RWPE2 (cell line): ENCODE measurements around the gene OMP.
A peak's percentile ranks its signal among the peaks of the same experiment; 100 is the strongest.

Experiments
- ATAC-seq: fragments of 200-7000 bp; cut with Tn5 transposase; 3 replicates; pipeline ENCODE4 v1.9.1; 2021; ENCODE audit warnings: low read depth
- DNase-seq: peaks from one replicate; pipeline ENCODE4 v3.0.0-alpha.2; 2020; ENCODE audit warnings: low spot score
- H3K27ac ChIP-seq: fragments of 450-650 bp; 2 replicates; pipeline ENCODE4 v1.5.1; 2017; ENCODE audit warnings: mild to moderate bottlenecking; ENCODE audit not compliant: poor library complexity, severe bottlenecking
- H3K27me3 ChIP-seq: fragments of 250-450 bp; sonication (Bioruptor Pico); 2 replicates; pipeline ENCODE4 v1.5.1; 2021; ENCODE audit warnings: mild to moderate bottlenecking, moderate library complexity; ENCODE audit not compliant: insufficient read depth, poor library complexity, severe bottlenecking
- H3K36me3 ChIP-seq: fragments of 250-450 bp; sonication (Bioruptor Pico); 2 replicates; pipeline ENCODE4 v1.5.1; 2020; ENCODE audit warnings: low read depth, mild to moderate bottlenecking, moderate library complexity
- H3K4me1 ChIP-seq: fragments of 250-450 bp; sonication (Bioruptor Pico); 2 replicates; pipeline ENCODE4 v1.5.1; 2021; ENCODE audit warnings: mild to moderate bottlenecking, moderate library complexity; ENCODE audit not compliant: insufficient read depth, poor library complexity, severe bottlenecking
- H3K4me3 ChIP-seq: fragments of 250-450 bp; sonication (Bioruptor Pico); 2 replicates; pipeline ENCODE4 v1.5.1; 2021; ENCODE audit warnings: mild to moderate bottlenecking, moderate library complexity; ENCODE audit not compliant: severe bottlenecking
- H3K9me3 ChIP-seq: fragments of 250-450 bp; sonication (Bioruptor Pico); 2 replicates; pipeline ENCODE4 v1.5.1; 2021; ENCODE audit warnings: mild to moderate bottlenecking, moderate library complexity; ENCODE audit not compliant: severe bottlenecking
- TF ChIP-seq, protein P1 (sequence below): fragments of 450-650 bp; IDR thresholded peaks from one replicate; pipeline ENCODE4 v1.5.1; 2017; ENCODE audit warnings: mild to moderate bottlenecking, moderate library complexity; ENCODE audit not compliant: poor library complexity, severe bottlenecking

OMP gene

DNA sequence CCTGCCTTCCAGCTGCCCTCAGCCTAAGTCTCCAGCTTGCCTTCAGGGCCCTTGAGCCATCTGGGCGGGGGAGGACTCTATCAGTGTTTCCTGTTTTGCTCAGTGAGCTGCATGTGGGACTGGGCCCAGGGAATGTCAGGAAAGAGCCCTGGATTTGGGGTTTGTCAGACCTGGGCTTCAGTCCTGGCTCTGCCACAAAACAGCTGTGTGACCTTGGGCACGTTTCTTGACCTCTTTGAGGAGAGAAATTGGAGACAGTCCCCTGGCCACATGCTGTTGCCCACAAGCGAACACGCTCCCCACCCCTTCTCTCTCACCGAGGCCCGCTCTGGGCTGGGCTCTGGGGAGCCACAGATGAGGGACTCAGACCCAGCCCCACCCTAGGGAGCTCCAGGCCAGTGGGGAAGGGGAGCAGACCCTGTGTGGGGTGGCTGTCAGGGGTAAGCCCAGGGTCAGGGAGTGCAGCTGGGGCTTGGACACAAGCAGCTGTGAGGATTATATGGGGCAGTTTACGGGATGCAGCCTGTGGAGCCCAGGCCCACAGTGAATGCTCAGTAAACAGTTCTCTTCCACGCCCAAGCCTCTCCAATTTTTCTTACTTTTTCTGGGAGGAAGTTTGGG is 37.7 kb downstream of the OMP start:
- Histone ChIP-seq H3K36me3 (no peaks in the 10 kb centered on the region), H3K9me3 (no peaks in the 10 kb centered on the region), H3K27ac (no peak overlapping the region), H3K4me1 (no peaks in the 10 kb centered on the region), H3K27me3 (no peaks in the 10 kb centered on the region), H3K4me3 (no peak overlapping the region)
- TF ChIP-seq, protein P1, sequence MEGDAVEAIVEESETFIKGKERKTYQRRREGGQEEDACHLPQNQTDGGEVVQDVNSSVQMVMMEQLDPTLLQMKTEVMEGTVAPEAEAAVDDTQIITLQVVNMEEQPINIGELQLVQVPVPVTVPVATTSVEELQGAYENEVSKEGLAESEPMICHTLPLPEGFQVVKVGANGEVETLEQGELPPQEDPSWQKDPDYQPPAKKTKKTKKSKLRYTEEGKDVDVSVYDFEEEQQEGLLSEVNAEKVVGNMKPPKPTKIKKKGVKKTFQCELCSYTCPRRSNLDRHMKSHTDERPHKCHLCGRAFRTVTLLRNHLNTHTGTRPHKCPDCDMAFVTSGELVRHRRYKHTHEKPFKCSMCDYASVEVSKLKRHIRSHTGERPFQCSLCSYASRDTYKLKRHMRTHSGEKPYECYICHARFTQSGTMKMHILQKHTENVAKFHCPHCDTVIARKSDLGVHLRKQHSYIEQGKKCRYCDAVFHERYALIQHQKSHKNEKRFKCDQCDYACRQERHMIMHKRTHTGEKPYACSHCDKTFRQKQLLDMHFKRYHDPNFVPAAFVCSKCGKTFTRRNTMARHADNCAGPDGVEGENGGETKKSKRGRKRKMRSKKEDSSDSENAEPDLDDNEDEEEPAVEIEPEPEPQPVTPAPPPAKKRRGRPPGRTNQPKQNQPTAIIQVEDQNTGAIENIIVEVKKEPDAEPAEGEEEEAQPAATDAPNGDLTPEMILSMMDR = no peak
- ATAC-seq (no peak), DNase-seq (no peak)

DNA sequence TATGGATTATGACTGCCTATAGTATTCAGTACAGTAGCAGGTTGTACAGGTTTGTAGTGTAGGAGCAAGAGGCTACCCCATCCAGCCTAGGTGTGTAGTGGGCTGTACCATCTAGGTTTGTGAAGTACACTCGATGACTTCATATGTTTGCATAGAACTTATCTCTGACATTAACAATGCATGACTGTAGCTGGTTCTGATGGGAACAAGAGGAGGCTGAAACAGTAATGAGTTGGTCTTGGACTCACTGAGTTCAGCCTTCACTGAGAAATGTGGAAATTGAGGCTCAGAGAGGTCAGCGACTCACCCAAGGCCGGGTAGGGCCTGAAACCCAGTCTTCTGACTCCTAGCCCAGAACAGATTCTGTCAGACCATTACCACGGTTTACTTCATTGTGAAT is 38.4 kb downstream of the OMP start:
- ATAC-seq (peak; percentile 56), DNase-seq (no peak)
- no peaks in the 10 kb centered on the region for H3K36me3 ChIP-seq

GRCh38 chr11:77141475-77141874 is 38.8 kb downstream of the OMP start:
- no peak for ATAC-seq
- TF ChIP-seq, protein P1 = no peak
- Histone ChIP-seq H3K4me3 (no peak overlapping the region), H3K36me3 (no peaks in the 10 kb centered on the region), H3K4me1 (no peaks in the 10 kb centered on the region), H3K9me3 (no peaks in the 10 kb centered on the region), H3K27me3 (no peaks in the 10 kb centered on the region), H3K27ac (no peak overlapping the region)
- DNase-seq = no peak

More for the DNA sequence above, 38.4 kb downstream of the OMP start:
- no peaks in the 10 kb centered on the region for H3K4me1 ChIP-seq
- no peaks in the 10 kb centered on the region for H3K9me3 ChIP-seq
- H3K27ac ChIP-seq = no peak overlapping the region
- TF ChIP-seq, protein P1 = no peak
- no peaks in the 10 kb centered on the region for H3K27me3 ChIP-seq
- no peak overlapping the region for H3K4me3 ChIP-seq

DNA sequence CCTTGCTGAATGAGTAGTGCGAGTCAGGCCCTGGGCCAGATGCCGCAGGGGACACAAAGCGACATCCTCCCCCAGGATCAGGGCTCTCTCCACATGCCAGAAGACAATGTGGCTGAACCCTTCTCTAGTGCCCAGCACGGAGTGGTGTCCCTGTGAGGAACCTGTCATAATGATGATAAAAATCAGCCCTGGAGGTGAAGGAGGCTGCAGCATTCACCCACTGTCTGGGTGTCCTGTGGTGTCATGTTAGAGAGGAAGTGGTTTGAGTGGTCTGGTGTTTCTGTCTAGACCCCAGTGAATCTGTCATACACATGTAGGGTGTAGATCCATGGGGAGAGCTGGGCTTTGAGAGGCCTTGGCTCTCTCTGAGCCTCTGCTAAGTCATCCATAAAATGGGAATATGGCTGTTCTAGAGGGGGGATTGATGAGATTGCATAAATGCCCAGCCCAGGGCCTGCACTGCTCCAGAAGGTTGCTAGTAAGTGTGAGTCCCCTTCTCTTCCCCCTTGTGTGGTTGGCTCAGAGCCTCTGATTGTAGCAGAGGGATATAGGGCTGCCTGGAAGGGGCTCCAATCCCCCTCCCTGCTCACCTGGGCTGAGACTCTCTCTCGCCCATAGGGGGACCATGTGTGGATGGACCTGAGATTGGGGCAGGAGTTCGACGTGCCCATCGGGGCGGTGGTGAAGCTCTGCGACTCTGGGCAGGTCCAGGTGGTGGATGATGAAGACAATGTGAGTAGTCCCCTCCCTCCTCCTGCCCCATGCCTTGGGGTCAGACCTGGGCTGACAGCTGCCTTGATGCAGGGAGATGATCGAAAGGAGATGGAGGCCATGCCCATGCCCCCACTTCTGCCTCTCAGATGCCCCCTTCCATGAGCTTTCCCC is 39.7 kb downstream of the OMP start:
- Histone ChIP-seq H3K4me3 (no peak overlapping the region), H3K36me3 (no peaks in the 10 kb centered on the region), H3K27me3 (no peaks in the 10 kb centered on the region), H3K27ac (no peak overlapping the region), H3K4me1 (no peaks in the 10 kb centered on the region), H3K9me3 (no peaks in the 10 kb centered on the region)
- DNase-seq (no peak), ATAC-seq (no peak)
- TF ChIP-seq, protein P1 = no peak
